HG03439 (cell line): ENCODE results near the gene PEPD.

Experiments used
- ATAC-seq: cut with Tn5 transposase; IDR thresholded peaks from one replicate; pipeline ENCODE4 v1.9.1; 2021; ENCODE audit warnings: mild to moderate bottlenecking, moderate library complexity; ENCODE audit not compliant: unreplicated experiment

Gene PEPD

GRCh38 chr19:33388725-33389420 is 132.7 kb downstream of the PEPD start:
- ATAC-seq, result no peak

- no peak for ATAC-seq
Measured at GRCh38 chr19:33388231-33388724, 133.3 kb downstream of the PEPD start.

- ATAC-seq, result no peak
Measured at GRCh38 chr19:33387351-33388230, 134.0 kb downstream of the PEPD start.

GRCh38 chr19:33386361-33386858 is 135.2 kb downstream of the PEPD start:
- ATAC-seq, result no peak

GRCh38 chr19:33385956-33386355 is 135.6 kb downstream of the PEPD start:
- ATAC-seq, result no peak

GRCh38 chr19:33384983-33385382 is 136.6 kb downstream of the PEPD start:
- no peak for ATAC-seq

- ATAC-seq, result no peak
Measured at GRCh38 chr19:33383720-33384292, 137.8 kb downstream of the PEPD start.

GRCh38 chr19:33382982-33383381 is 138.6 kb downstream of the PEPD start:
- no peak for ATAC-seq

- ATAC-seq, result no peak
Measured at GRCh38 chr19:33382006-33382405, 139.6 kb downstream of the PEPD start.

GRCh38 chr19:33381101-33381500 is 140.5 kb downstream of the PEPD start:
- no peak for ATAC-seq

- no peak for ATAC-seq
Measured at GRCh38 chr19:33379151-33379829, 142.3 kb downstream of the PEPD start.

- ATAC-seq, result no peak
Measured at GRCh38 chr19:33377586-33378475, 143.8 kb downstream of the PEPD start.

GRCh38 chr19:33376941-33377557 is 144.5 kb downstream of the PEPD start:
- ATAC-seq, result no peak

- ATAC-seq, result no peak
Measured at GRCh38 chr19:33376423-33376822, 145.2 kb downstream of the PEPD start.

- ATAC-seq, result no peak
Measured at GRCh38 chr19:33375837-33376159, 145.8 kb downstream of the PEPD start.

- ATAC-seq, result no peak
Measured at GRCh38 chr19:33375156-33375836, 146.3 kb downstream of the PEPD start.

- ATAC-seq, result no peak
Measured at GRCh38 chr19:33374236-33374714, 147.3 kb downstream of the PEPD start.

- ATAC-seq, result peak; percentile 79
Measured at GRCh38 chr19:33373453-33374235, 147.9 kb downstream of the PEPD start, which contains the start of gene CEBPG. Gene CEBPG, plus strand, starts transcription at chr19:33373709. Its CDS starts 5,531 bp downstream, at chr19:33379240.
